Progenitor cell of endocrine pancreas (in vitro differentiated cells): ENCODE measurements around the gene SDSL. TPM values are rescaled to one million over a fixed set of nuclear protein-coding genes. Genes with fewer than 3 reads are reported as not detected.

Experiments
- DNase-seq: peaks from one replicate; pipeline ENCODE4 v3.0.0; 2021; ENCODE audit warnings: low spot score; ENCODE audit not compliant: unreplicated experiment
- H3K27ac Mint-ChIP-seq: 2 replicates; pipeline ENCODE4 v1.8.0; 2021; ENCODE audit warnings: mild to moderate bottlenecking, moderate library complexity, mixed read lengths
- H3K27me3 Mint-ChIP-seq: 2 replicates; pipeline ENCODE4 v1.8.0; 2021; ENCODE audit warnings: mixed read lengths
- H3K36me3 Mint-ChIP-seq: 2 replicates; pipeline ENCODE4 v1.8.0; 2022; ENCODE audit warnings: mixed read lengths; ENCODE audit not compliant: insufficient read depth
- H3K4me1 Mint-ChIP-seq: 2 replicates; pipeline ENCODE4 v1.8.0; 2021; ENCODE audit warnings: low read depth, mixed read lengths
- H3K4me3 Mint-ChIP-seq: 2 replicates; pipeline ENCODE4 v1.8.0; 2021; ENCODE audit warnings: low read depth, mild to moderate bottlenecking, moderate library complexity, mixed read lengths
- H3K9me3 Mint-ChIP-seq: 2 replicates; pipeline ENCODE4 v1.8.0; 2021; ENCODE audit warnings: low read depth, mixed read lengths
- CTCF ChIP-seq: fragments of 200-600 bp; sonication (generic); IDR thresholded peaks from one replicate; pipeline ENCODE4 v1.5.0; 2021; ENCODE audit warnings: antibody characterized with exemption, mild to moderate bottlenecking; ENCODE audit not compliant: unreplicated experiment
- total RNA-seq: library from RNA; stranded (reverse); gene quantifications from 2 replicates; pipeline ENCODE4 v1.2.1, GENCODE V29; 2021

Gene SDSL
- total RNA-seq, 1 donor from 2014 or later: 17.2 TPM

GRCh38 chr12:113474635-113475436 lies 52.7 kb downstream of the SDSL start:
- no peaks in the 10 kb centered on the region for H3K36me3 Mint-ChIP-seq
- H3K27ac Mint-ChIP-seq: no peak overlapping the region
- H3K4me1 Mint-ChIP-seq: peaks cover 2% of the 10 kb centered on the region
- H3K27me3 Mint-ChIP-seq: peaks cover 89% of the 10 kb centered on the region
- TF ChIP-seq CTCF: no peak
- H3K9me3 Mint-ChIP-seq: no peaks in the 10 kb centered on the region
- H3K4me3 Mint-ChIP-seq: no peak overlapping the region
- DNase-seq: no peak

GRCh38 chr12:113475451-113476175 lies 53.4 kb downstream of the SDSL start:
- H3K27me3 Mint-ChIP-seq: peaks cover 89% of the 10 kb centered on the region
- peaks cover 2% of the 10 kb centered on the region for H3K4me1 Mint-ChIP-seq
- no peaks in the 10 kb centered on the region for H3K36me3 Mint-ChIP-seq
- no peak for DNase-seq
- H3K4me3 Mint-ChIP-seq: no peak overlapping the region
- no peaks in the 10 kb centered on the region for H3K9me3 Mint-ChIP-seq
- H3K27ac Mint-ChIP-seq: no peak overlapping the region
- no peak for TF ChIP-seq CTCF

GRCh38 chr12:113476176-113476986 lies 54.2 kb downstream of the SDSL start:
- Mint-ChIP-seq H3K27me3 (peaks cover 90% of the 10 kb centered on the region), H3K9me3 (no peaks in the 10 kb centered on the region), H3K4me1 (peaks cover 2% of the 10 kb centered on the region), H3K27ac (no peak overlapping the region), H3K4me3 (no peak overlapping the region), H3K36me3 (no peaks in the 10 kb centered on the region)
- TF ChIP-seq CTCF: no peak
- DNase-seq: no peak

GRCh38 chr12:113477171-113477841 lies 55.1 kb downstream of the SDSL start:
- no peak for TF ChIP-seq CTCF
- peaks cover 92% of the 10 kb centered on the region for H3K27me3 Mint-ChIP-seq
- no peaks in the 10 kb centered on the region for H3K9me3 Mint-ChIP-seq
- H3K36me3 Mint-ChIP-seq: no peaks in the 10 kb centered on the region
- peaks cover 2% of the 10 kb centered on the region for H3K4me1 Mint-ChIP-seq
- no peak overlapping the region for H3K4me3 Mint-ChIP-seq
- DNase-seq: no peak
- H3K27ac Mint-ChIP-seq: no peak overlapping the region
